Lung (tissue), 12 donors: Measurements from ENCODE around the gene PMM1. TPM values are rescaled to one million over a fixed set of nuclear protein-coding genes. Genes with fewer than 3 reads are reported as not detected.

ENCODE experiments used
- ATAC-seq: fragments of 200-7000 bp; cut with Tn5 transposase; one replicate; pipeline ENCODE4 v1.9.1; 2020; ENCODE audit warnings: moderate number of reproducible peaks; ENCODE audit not compliant: insufficient read depth, low FRiP score
- DNase-seq, 3 donors: peaks; one replicate each; pipeline ENCODE4 v3.0.0-alpha.2; 2013 to 2017
- H3K27ac ChIP-seq, 2 donors: one replicate each; pipeline ENCODE4 v1.5.1; 2013; ENCODE audit warnings: mild to moderate bottlenecking in 2 of 2, moderate library complexity in 2 of 2, control low read depth in 1 of 2, inconsistent platforms in 1 of 2, low read depth in 1 of 2, low read length in 1 of 2
- H3K27me3 ChIP-seq, 3 donors: one replicate each; pipeline ENCODE4 v1.5.1; 2013; ENCODE audit warnings: low read length in 2 of 3; ENCODE audit not compliant: control insufficient read depth in 3 of 3, insufficient read depth in 3 of 3
- H3K36me3 ChIP-seq, 4 donors: one replicate each; pipeline ENCODE4 v1.5.1; 2013; ENCODE audit warnings: low read length in 4 of 4, mild to moderate bottlenecking in 1 of 4, moderate library complexity in 1 of 4; ENCODE audit not compliant: control insufficient read depth in 4 of 4, insufficient read depth in 4 of 4
- H3K4me1 ChIP-seq, 5 donors: one replicate each; pipeline ENCODE4 v1.5.1; 2013; ENCODE audit warnings: low read length in 5 of 5, mild to moderate bottlenecking in 2 of 5, moderate library complexity in 1 of 5; ENCODE audit not compliant: control insufficient read depth in 5 of 5, insufficient read depth in 5 of 5
- H3K4me3 ChIP-seq: one replicate; pipeline ENCODE4 v1.5.1; 2013; ENCODE audit warnings: mild to moderate bottlenecking, control low read depth, moderate library complexity
- H3K9ac ChIP-seq, 2 donors: one replicate each; pipeline ENCODE4 v1.5.1; 2013; ENCODE audit warnings: low read length in 2 of 2, control low read depth in 1 of 2; ENCODE audit not compliant: insufficient read depth in 1 of 2
- H3K9me3 ChIP-seq, 4 donors: one replicate each; pipeline ENCODE4 v1.5.1; 2013; ENCODE audit warnings: low read length in 3 of 4, mild to moderate bottlenecking in 1 of 4, moderate library complexity in 1 of 4; ENCODE audit not compliant: control insufficient read depth in 4 of 4, insufficient read depth in 3 of 4
- CTCF ChIP-seq: IDR thresholded peaks from 2 replicates; pipeline ENCODE4 v1.5.1; 2012; ENCODE audit warnings: mild to moderate bottlenecking; ENCODE audit errors: control extremely low read depth, extremely low read depth
- WGBS, 2 donors: extraction: QIAGEN DNeasy Blood & Tissue Kit; methylation state at CpG; one replicate each; pipeline ENCODE4 v1.1.7; 2013; 5-methylcytosine and 5-hydroxymethylcytosine counted together
- polyA plus RNA-seq, 2 donors: library from polyadenylated mRNA; stranded (reverse); fragments of 200-250 nt; gene quantifications; one replicate each; pipeline ENCODE4 v1.2.1, GENCODE V29; 2013
- total RNA-seq, 2 donors: library from RNA; depleted of rRNA in 1 of 2; stranded (reverse); fragments of >200 nt in 1 of 2; gene quantifications; one replicate each; pipeline ENCODE4 v1.2.1, GENCODE V29; 2014 to 2021
- donor health status: control.
- donor health status: control.
- donor health status: Bipolar disorder and iron deficiency.
- donor health status: healthy.
- donor health status: DM: yes; HTN: yes; CAD: no.

The PMM1 gene
- total and polyA plus RNA-seq, 4 donors = 23.0 to 62.2 (median 44.0) TPM

- DNase-seq (no peak), ATAC-seq (no peak)
- TF ChIP-seq CTCF = no peak
- no peak overlapping the region for H3K27ac ChIP-seq
- no peaks in the 10 kb centered on the region for H3K27me3 ChIP-seq
- H3K4me1 ChIP-seq = peaks cover 0 to 7% (median 5%) of the 10 kb centered on the region in 5 donors
- H3K36me3 ChIP-seq = peaks cover 0 to 22% (median 5%) of the 10 kb centered on the region in 4 donors
- no peak overlapping the region for H3K4me3 ChIP-seq
- 81 to 87% methylated on average over 13 of the region's 13 CpGs for WGBS, 2 donors
- H3K9me3 ChIP-seq = no peaks in the 10 kb centered on the region
- no peak overlapping the region for H3K9ac ChIP-seq
Observed at GRCh38 chr22:41539146-41540005, 50.3 kb downstream of the PMM1 start.

DNA sequence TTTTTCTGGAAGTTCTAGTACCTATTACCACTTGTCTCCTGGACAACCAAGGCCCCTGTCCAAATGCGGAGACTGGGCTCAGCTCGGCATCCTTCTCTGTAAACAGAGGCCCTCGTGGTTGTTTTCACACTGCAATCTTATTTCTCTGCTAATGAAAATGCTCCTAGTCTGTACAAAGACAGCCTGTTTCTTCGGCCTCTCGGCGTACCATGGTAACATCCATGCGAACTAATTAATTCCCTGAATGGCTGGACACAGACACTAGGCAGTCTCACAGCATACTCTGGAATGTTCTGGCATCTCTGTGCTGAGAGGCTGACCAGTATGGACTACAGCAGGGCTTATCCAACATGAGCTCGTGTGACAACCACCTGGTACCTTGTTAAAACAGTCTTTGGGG lies 51.1 kb downstream of the PMM1 start:
- no peak for ATAC-seq

GRCh38 chr22:41537203-41537602 lies 52.4 kb downstream of the PMM1 start:
- Histone ChIP-seq H3K4me1 (peaks cover 0 to 3% (median 0%) of the 10 kb centered on the region in 5 donors), H3K4me3 (no peak overlapping the region), H3K27ac (no peak overlapping the region), H3K27me3 (no peaks in the 10 kb centered on the region), H3K36me3 (peaks cover 0 to 32% (median 8%) of the 10 kb centered on the region in 4 donors), H3K9ac (no peak overlapping the region), H3K9me3 (no peaks in the 10 kb centered on the region)
- no peak for TF ChIP-seq CTCF
- ATAC-seq (no peak), DNase-seq (no peak)
- 81 to 83% methylated on average over 3 of the region's 3 CpGs for WGBS, 2 donors

More for the DNA sequence above, 51.1 kb downstream of the PMM1 start:
- Histone ChIP-seq H3K4me3 (no peak overlapping the region), H3K9me3 (no peaks in the 10 kb centered on the region), H3K27ac (no peak overlapping the region), H3K9ac (no peak overlapping the region), H3K4me1 (peaks cover 0 to 7% (median 5%) of the 10 kb centered on the region in 5 donors), H3K27me3 (no peaks in the 10 kb centered on the region), H3K36me3 (peaks cover 0 to 26% (median 8%) of the 10 kb centered on the region in 4 donors)
- no peak for DNase-seq
- no peak for TF ChIP-seq CTCF
- WGBS, 2 donors = 93 to 94% methylated on average over 8 of the region's 8 CpGs
